Suprapubic skin (tissue), 4 donors: Measurements from ENCODE around the gene TCP1. TPM values are rescaled to one million over a fixed set of nuclear protein-coding genes. Genes with fewer than 3 reads are reported as not detected.

Experiments
- DNase-seq, 2 donors: peaks; one replicate each; pipeline ENCODE4 v3.0.0-alpha.2; 2019; ENCODE audit warnings: low spot score in 2 of 2
- H3K27ac ChIP-seq: fragments of 200-600 bp; sonication (generic); one replicate; pipeline ENCODE4 v1.5.1; 2019
- H3K27me3 ChIP-seq: fragments of 200-600 bp; sonication (generic); one replicate; pipeline ENCODE4 v1.5.1; 2019
- H3K36me3 ChIP-seq: fragments of 200-600 bp; sonication (generic); one replicate; pipeline ENCODE4 v1.5.1; 2019
- H3K4me1 ChIP-seq: fragments of 200-600 bp; sonication (generic); one replicate; pipeline ENCODE4 v1.5.1; 2019
- H3K4me3 ChIP-seq: fragments of 200-600 bp; sonication (generic); one replicate; pipeline ENCODE4 v1.5.1; 2019; ENCODE audit warnings: mild to moderate bottlenecking
- H3K9me3 ChIP-seq: fragments of 200-600 bp; sonication (generic); one replicate; pipeline ENCODE4 v1.5.1; 2019
- EP300 ChIP-seq: sonication (generic); formaldehyde crosslinking; IDR thresholded peaks from one replicate; pipeline ENCODE4 v1.6.1; 2017; ENCODE audit warnings: antibody characterized with exemption
- POLR2A ChIP-seq, 2 donors: fragments of 450-650 bp; IDR thresholded peaks; one replicate each; pipeline ENCODE4 v1.6.1; 2017; ENCODE audit warnings: antibody characterized with exemption in 2 of 2, mild to moderate bottlenecking in 2 of 2, moderate library complexity in 2 of 2
- POLR2AphosphoS5 ChIP-seq, 3 donors: sonication (generic); formaldehyde crosslinking; IDR thresholded peaks; one replicate each; pipeline ENCODE4 v1.6.1; 2017; ENCODE audit warnings: antibody characterized with exemption in 3 of 3
- WGBS: methylation state at CpG from one replicate; pipeline ENCODE4 v1.1.5; 2018; 5-methylcytosine and 5-hydroxymethylcytosine counted together
- total RNA-seq, 4 donors: library from RNA; depleted of rRNA; stranded (reverse); fragments of >200 nt; gene quantifications; one replicate each; pipeline ENCODE4 v1.1.0, GENCODE V29; 2016
- TF ChIP-seq, protein P1 (sequence below), 2 donors: fragments of 200-600 bp in 1 of 2; fragments of 450-650 bp in 1 of 2; sonication (generic) in 1 of 2; IDR thresholded peaks; one replicate each; pipeline ENCODE4 v1.5.1; 2016 to 2019; ENCODE audit warnings: antibody characterized with exemption in 2 of 2, mild to moderate bottlenecking in 1 of 2, moderate library complexity in 1 of 2

TCP1 gene
- total RNA-seq, 4 donors from 2014 or later, result 133 to 150 (median 139) TPM

DNA sequence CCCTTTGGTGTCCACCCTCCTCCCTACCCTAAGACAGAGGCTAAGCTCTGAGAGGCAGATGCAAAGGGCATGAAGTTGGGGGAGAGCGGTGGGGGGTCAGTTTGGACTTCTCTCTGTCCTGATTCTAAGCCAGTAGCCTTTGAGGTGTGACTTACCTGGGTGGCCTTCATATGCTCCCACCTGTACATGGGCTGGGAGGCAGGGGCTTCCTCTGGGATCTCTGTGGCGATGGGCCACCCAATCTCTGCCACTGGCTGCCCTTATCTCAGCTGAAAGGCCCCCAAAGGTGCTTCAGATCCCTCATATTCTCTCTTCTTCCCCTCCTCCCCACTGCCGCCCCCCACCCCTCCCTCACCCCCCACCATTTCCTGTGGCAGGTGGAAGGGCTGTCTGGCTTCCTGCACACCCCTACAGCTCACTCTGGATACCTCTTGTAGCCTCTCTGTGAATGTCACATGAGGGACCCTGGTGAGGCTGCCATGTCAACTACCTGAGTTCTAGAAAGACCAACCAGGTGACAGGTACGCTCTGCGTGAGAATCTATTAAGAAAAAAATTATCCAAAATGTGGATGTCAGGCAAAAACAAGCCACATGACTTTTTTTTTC lies 44.7 kb upstream of the TCP1 start:
- Histone ChIP-seq H3K27ac (no peak overlapping the region), H3K4me1 (peaks cover 4% of the 10 kb centered on the region), H3K36me3 (no peaks in the 10 kb centered on the region), H3K9me3 (no peaks in the 10 kb centered on the region), H3K27me3 (no peaks in the 10 kb centered on the region), H3K4me3 (no peak overlapping the region)
- TF ChIP-seq, protein P1, sequence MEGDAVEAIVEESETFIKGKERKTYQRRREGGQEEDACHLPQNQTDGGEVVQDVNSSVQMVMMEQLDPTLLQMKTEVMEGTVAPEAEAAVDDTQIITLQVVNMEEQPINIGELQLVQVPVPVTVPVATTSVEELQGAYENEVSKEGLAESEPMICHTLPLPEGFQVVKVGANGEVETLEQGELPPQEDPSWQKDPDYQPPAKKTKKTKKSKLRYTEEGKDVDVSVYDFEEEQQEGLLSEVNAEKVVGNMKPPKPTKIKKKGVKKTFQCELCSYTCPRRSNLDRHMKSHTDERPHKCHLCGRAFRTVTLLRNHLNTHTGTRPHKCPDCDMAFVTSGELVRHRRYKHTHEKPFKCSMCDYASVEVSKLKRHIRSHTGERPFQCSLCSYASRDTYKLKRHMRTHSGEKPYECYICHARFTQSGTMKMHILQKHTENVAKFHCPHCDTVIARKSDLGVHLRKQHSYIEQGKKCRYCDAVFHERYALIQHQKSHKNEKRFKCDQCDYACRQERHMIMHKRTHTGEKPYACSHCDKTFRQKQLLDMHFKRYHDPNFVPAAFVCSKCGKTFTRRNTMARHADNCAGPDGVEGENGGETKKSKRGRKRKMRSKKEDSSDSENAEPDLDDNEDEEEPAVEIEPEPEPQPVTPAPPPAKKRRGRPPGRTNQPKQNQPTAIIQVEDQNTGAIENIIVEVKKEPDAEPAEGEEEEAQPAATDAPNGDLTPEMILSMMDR (IDR thresholded peaks at IDR 0.05), result no peak
- TF ChIP-seq EP300 (no peak), POLR2AphosphoS5 (IDR thresholded peaks at IDR 0.05) (no peak), POLR2A (IDR thresholded peaks at IDR 0.05) (no peak)
- 91% methylated on average over 5 of the region's 5 CpGs for WGBS
- peak in 1 of 2 donors; percentile 43 for DNase-seq

DNA sequence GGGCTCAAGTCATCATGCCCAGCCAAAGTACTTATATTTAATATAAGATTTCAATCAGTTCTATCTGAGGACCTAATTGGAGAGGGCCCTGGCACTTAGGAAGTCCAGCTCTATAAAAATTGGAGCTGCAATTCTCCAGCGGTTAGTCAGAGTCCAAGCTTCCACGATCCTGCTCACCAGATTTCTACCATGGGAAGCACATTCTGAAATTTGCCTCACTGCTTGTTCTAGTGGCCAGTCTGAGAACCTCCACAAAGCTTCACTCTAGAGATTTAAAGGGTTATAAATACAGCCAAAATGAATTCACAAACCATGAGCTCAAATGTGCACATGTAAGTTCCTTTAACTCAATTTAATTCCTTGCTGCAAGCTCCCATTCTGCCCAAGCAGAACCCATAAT lies 44.2 kb upstream of the TCP1 start:
- peaks cover 4% of the 10 kb centered on the region for H3K4me1 ChIP-seq
- TF ChIP-seq, protein P1 (IDR thresholded peaks at IDR 0.05), result no peak
- TF ChIP-seq POLR2A (IDR thresholded peaks at IDR 0.05), result no peak
- no peak for TF ChIP-seq POLR2AphosphoS5 (IDR thresholded peaks at IDR 0.05)
- TF ChIP-seq EP300, result no peak
- DNase-seq, result no peak
- WGBS, result 82% methylated on average over 2 of the region's 2 CpGs
- H3K4me3 ChIP-seq, result no peak overlapping the region
- H3K27me3 ChIP-seq, result no peaks in the 10 kb centered on the region
- no peaks in the 10 kb centered on the region for H3K9me3 ChIP-seq
- H3K36me3 ChIP-seq, result no peaks in the 10 kb centered on the region
- H3K27ac ChIP-seq, result no peak overlapping the region

DNA sequence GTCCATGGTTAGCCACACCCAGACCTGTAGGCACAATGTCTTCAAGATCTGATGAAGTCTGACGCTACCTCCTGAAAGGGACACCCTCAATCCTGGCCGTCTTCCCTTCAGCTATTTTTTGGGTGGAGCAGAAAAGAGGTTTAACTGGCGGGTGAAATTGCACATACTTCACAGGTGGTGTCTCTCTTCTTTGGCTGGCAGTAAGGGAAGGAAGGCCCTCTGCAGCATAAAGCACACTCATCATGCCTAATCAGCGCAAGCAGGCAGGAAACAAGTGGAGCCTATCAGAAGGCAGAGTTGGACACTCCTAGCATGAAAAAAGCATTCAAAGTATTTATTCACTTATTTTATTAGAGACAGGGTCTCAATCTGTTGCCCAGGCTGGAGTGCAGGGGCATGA lies 43.5 kb upstream of the TCP1 start:
- TF ChIP-seq POLR2AphosphoS5 (IDR thresholded peaks at IDR 0.05) (no peak), EP300 (no peak), POLR2A (IDR thresholded peaks at IDR 0.05) (no peak)
- TF ChIP-seq, protein P1 (IDR thresholded peaks at IDR 0.05), result no peak
- Histone ChIP-seq H3K36me3 (no peaks in the 10 kb centered on the region), H3K27ac (no peak overlapping the region), H3K4me1 (peaks cover 4% of the 10 kb centered on the region), H3K27me3 (no peaks in the 10 kb centered on the region), H3K4me3 (no peak overlapping the region), H3K9me3 (no peaks in the 10 kb centered on the region)
- DNase-seq, result no peak
- 51% methylated on average over 4 of the region's 4 CpGs for WGBS

DNA sequence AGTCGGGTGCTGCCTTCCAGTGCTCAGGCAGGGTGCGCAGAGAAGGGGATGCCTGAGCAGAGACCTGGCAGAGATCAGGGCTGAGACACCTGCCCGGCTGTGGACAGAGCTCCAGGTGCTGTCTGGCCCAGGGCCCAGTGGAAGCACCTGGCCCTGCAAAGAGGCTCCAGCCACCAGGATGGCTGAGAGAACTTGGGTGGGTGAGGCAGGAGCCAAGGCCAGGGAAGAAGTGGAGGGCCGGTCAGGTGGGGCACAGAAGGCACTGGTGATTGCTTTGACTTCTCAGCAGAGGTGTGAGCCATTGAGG lies 41.9 kb upstream of the TCP1 start:
- Histone ChIP-seq H3K36me3 (no peaks in the 10 kb centered on the region), H3K9me3 (no peaks in the 10 kb centered on the region), H3K27me3 (no peaks in the 10 kb centered on the region), H3K27ac (no peak overlapping the region), H3K4me1 (peaks cover 4% of the 10 kb centered on the region), H3K4me3 (no peak overlapping the region)
- 49% methylated on average over 4 of the region's 4 CpGs for WGBS
- DNase-seq, result no peak
- TF ChIP-seq EP300 (no peak), POLR2A (IDR thresholded peaks at IDR 0.05) (no peak), POLR2AphosphoS5 (IDR thresholded peaks at IDR 0.05) (no peak)
- TF ChIP-seq, protein P1 (IDR thresholded peaks at IDR 0.05), result no peak

DNA sequence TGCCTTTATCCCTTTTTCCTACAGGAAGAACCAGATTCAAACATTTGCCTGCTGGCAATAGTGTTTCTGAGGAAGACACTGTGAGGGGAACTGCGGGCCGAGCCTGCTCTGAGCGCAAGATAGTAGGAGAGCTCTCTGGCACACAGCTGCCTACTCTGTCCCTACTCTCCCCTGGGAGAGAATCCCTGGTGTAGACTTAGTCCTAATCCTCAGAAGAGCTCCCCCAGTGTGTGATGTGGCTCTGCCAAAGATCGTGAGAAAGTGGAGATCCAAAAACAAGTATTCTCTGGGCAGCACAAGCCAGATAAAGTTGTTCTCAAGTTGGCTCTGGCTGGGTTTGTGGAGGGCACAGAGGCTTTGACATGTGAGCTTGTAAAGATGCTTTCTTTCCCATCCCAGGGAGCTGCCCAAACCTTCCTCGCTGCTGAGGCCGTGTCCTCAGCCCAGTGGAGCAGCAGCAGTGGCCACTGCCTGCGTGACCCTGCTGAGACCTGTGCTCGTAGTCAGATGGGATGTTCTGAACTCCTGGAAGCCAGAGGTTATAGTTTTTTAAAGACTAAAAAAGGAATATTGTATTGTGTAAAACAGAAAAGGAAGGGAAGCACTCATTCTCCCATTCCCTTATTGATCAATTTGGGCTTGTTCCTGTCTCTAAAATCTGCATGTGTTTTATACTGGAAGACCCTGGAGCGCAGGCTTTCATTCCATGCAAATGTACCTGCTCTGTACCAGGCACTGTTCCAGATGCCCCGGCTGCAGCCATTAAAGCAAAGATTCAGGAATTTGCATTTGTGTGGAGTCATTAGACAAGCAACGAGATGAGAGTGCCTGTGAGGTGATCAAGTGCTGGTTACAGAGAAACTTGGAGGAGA lies 41.3 kb upstream of the TCP1 start:
- H3K36me3 ChIP-seq, result no peaks in the 10 kb centered on the region
- 66% methylated on average over 10 of the region's 11 CpGs for WGBS

More for the DNA sequence above, 41.3 kb upstream of the TCP1 start:
- Histone ChIP-seq H3K9me3 (no peaks in the 10 kb centered on the region), H3K27me3 (no peaks in the 10 kb centered on the region), H3K4me3 (no peak overlapping the region), H3K27ac (no peak overlapping the region), H3K4me1 (peaks cover 4% of the 10 kb centered on the region)
- DNase-seq, result peak in 1 of 2 donors; percentile 11
- no peak for TF ChIP-seq POLR2AphosphoS5 (IDR thresholded peaks at IDR 0.05)
- no peak for TF ChIP-seq EP300
- no peak for TF ChIP-seq POLR2A (IDR thresholded peaks at IDR 0.05)
- TF ChIP-seq, protein P1 (IDR thresholded peaks at IDR 0.05), result no peak
